ENCODE results near the gene SPINK9. TPM values are rescaled to one million over a fixed set of nuclear protein-coding genes. Genes with fewer than 3 reads are reported as not detected.
"Not testable (repeated sequence)": the region's sequence is repeated elsewhere in the genome, so short reads cannot be mapped to it uniquely, and the experiment has no call there.

The SPINK9 gene
- not detected for total RNA-seq

- Mint-ChIP-seq H3K36me3 (peaks cover 7% of the 10 kb centered on the region), H3K4me1 (no peaks in the 10 kb centered on the region), H3K27ac (no peak within 1 kb of the TSS), H3K4me3 (no peak within 1 kb of the TSS), H3K9me3 (peaks cover 6% of the 10 kb centered on the region), H3K27me3 (peaks cover 5% of the 10 kb centered on the region)
- DNase-seq, result no peak
Measured at GRCh38 chr5:148335259-148335658, at the start of gene SPINK9. Gene SPINK9, plus strand, starts transcription at chr5:148335559. Its CDS starts 55 bp downstream, at chr5:148335614.

- Mint-ChIP-seq H3K4me3 (no peak overlapping the region), H3K27ac (no peak overlapping the region), H3K27me3 (no peaks in the 10 kb centered on the region), H3K9me3 (no peaks in the 10 kb centered on the region), H3K4me1 (no peaks in the 10 kb centered on the region), H3K36me3 (no peaks in the 10 kb centered on the region)
- no peak for DNase-seq
Measured at GRCh38 chr5:148290271-148291195, 44.8 kb upstream of the SPINK9 start.

GRCh38 chr5:148297731-148298130 lies 37.6 kb upstream of the SPINK9 start:
- H3K4me3 Mint-ChIP-seq, result no peak overlapping the region
- H3K9me3 Mint-ChIP-seq, result no peaks in the 10 kb centered on the region
- no peaks in the 10 kb centered on the region for H3K27me3 Mint-ChIP-seq
- no peaks in the 10 kb centered on the region for H3K4me1 Mint-ChIP-seq
- no peak for DNase-seq
- H3K36me3 Mint-ChIP-seq, result no peaks in the 10 kb centered on the region
- H3K27ac Mint-ChIP-seq, result no peak overlapping the region

- Mint-ChIP-seq H3K9me3 (peaks cover 8% of the 10 kb centered on the region), H3K27ac (no peak overlapping the region), H3K4me1 (no peaks in the 10 kb centered on the region), H3K4me3 (no peak overlapping the region), H3K27me3 (no peaks in the 10 kb centered on the region), H3K36me3 (peaks cover 2% of the 10 kb centered on the region)
- no peak for DNase-seq
Measured at GRCh38 chr5:148306446-148306845, 28.9 kb upstream of the SPINK9 start.

GRCh38 chr5:148309019-148309418 lies 26.3 kb upstream of the SPINK9 start:
- Mint-ChIP-seq H3K36me3 (peaks cover 2% of the 10 kb centered on the region), H3K4me1 (no peaks in the 10 kb centered on the region), H3K27ac (no peak overlapping the region), H3K27me3 (no peaks in the 10 kb centered on the region), H3K4me3 (no peak overlapping the region), H3K9me3 (peaks cover 8% of the 10 kb centered on the region)
- DNase-seq, result no peak

GRCh38 chr5:148309746-148310145 lies 25.6 kb upstream of the SPINK9 start:
- H3K4me1 Mint-ChIP-seq, result no peaks in the 10 kb centered on the region
- H3K27me3 Mint-ChIP-seq, result no peaks in the 10 kb centered on the region
- H3K27ac Mint-ChIP-seq, result no peak overlapping the region
- peaks cover 2% of the 10 kb centered on the region for H3K36me3 Mint-ChIP-seq
- no peak overlapping the region for H3K4me3 Mint-ChIP-seq
- no peak for DNase-seq
- H3K9me3 Mint-ChIP-seq, result peaks cover 8% of the 10 kb centered on the region

GRCh38 chr5:148311484-148311883 lies 23.9 kb upstream of the SPINK9 start:
- H3K27me3 Mint-ChIP-seq, result no peaks in the 10 kb centered on the region
- no peak overlapping the region for H3K27ac Mint-ChIP-seq
- H3K36me3 Mint-ChIP-seq, result peaks cover 2% of the 10 kb centered on the region
- H3K4me1 Mint-ChIP-seq, result no peaks in the 10 kb centered on the region
- H3K9me3 Mint-ChIP-seq, result peaks cover 8% of the 10 kb centered on the region
- H3K4me3 Mint-ChIP-seq, result no peak overlapping the region
- no peak for DNase-seq

GRCh38 chr5:148312153-148312552 lies 23.2 kb upstream of the SPINK9 start, which contains the start of gene SPINK7:
Gene SPINK7, plus strand, starts transcription at chr5:148312423. Its CDS starts 61 bp downstream, at chr5:148312484.
- Mint-ChIP-seq H3K27ac (no peak within 1 kb of the TSS), H3K4me1 (no peaks in the 10 kb centered on the region), H3K27me3 (no peaks in the 10 kb centered on the region), H3K36me3 (peaks cover 2% of the 10 kb centered on the region), H3K4me3 (no peak within 1 kb of the TSS), H3K9me3 (peaks cover 8% of the 10 kb centered on the region)
- no peak for DNase-seq

- Mint-ChIP-seq H3K4me1 (no peaks in the 10 kb centered on the region), H3K9me3 (peaks cover under 1% of the 10 kb centered on the region)
Measured at GRCh38 chr5:148314187-148314586, 21.2 kb upstream of the SPINK9 start.

GRCh38 chr5:148314731-148315130 lies 20.6 kb upstream of the SPINK9 start:
- Mint-ChIP-seq H3K27me3 (no peaks in the 10 kb centered on the region), H3K4me3 (no peak overlapping the region), H3K36me3 (no peaks in the 10 kb centered on the region), H3K9me3 (no peaks in the 10 kb centered on the region), H3K27ac (no peak overlapping the region), H3K4me1 (peaks cover under 1% of the 10 kb centered on the region)
- DNase-seq, result no peak

More at GRCh38 chr5:148314187-148314586, 21.2 kb upstream of the SPINK9 start:
- H3K4me3 Mint-ChIP-seq, result no peak overlapping the region
- DNase-seq, result no peak
- no peaks in the 10 kb centered on the region for H3K27me3 Mint-ChIP-seq
- no peaks in the 10 kb centered on the region for H3K36me3 Mint-ChIP-seq
- H3K27ac Mint-ChIP-seq, result no peak overlapping the region

GRCh38 chr5:148320011-148320963 lies 15.1 kb upstream of the SPINK9 start:
- H3K27me3 Mint-ChIP-seq, H3K36me3 Mint-ChIP-seq, H3K9me3 Mint-ChIP-seq, H3K27ac Mint-ChIP-seq, H3K4me1 Mint-ChIP-seq: not testable (repeated sequence)
- peak; percentile 4 for DNase-seq
- peak overlapping the region; percentile 80 for H3K4me3 Mint-ChIP-seq

GRCh38 chr5:148333262-148333849 lies 2.0 kb upstream of the SPINK9 start:
- H3K4me1 Mint-ChIP-seq, result no peaks in the 10 kb centered on the region
- no peak overlapping the region for H3K4me3 Mint-ChIP-seq
- no peak overlapping the region for H3K27ac Mint-ChIP-seq
- DNase-seq, result no peak
- H3K9me3 Mint-ChIP-seq, result peaks cover 8% of the 10 kb centered on the region
- H3K27me3 Mint-ChIP-seq, result peaks cover 5% of the 10 kb centered on the region
- peaks cover 14% of the 10 kb centered on the region for H3K36me3 Mint-ChIP-seq

GRCh38 chr5:148336704-148337435 lies 1.5 kb downstream of the SPINK9 start:
- no peak for DNase-seq
- Mint-ChIP-seq H3K27me3 (no peaks in the 10 kb centered on the region), H3K36me3 (no peaks in the 10 kb centered on the region)

GRCh38 chr5:148342371-148343045 lies 7.1 kb downstream of the SPINK9 start:
- no peaks in the 10 kb centered on the region for H3K9me3 Mint-ChIP-seq
- no peak for DNase-seq
- no peak overlapping the region for H3K27ac Mint-ChIP-seq
- H3K36me3 Mint-ChIP-seq, result no peaks in the 10 kb centered on the region
- no peak overlapping the region for H3K4me3 Mint-ChIP-seq
- H3K27me3 Mint-ChIP-seq, result no peaks in the 10 kb centered on the region
- no peaks in the 10 kb centered on the region for H3K4me1 Mint-ChIP-seq

More at GRCh38 chr5:148336704-148337435, 1.5 kb downstream of the SPINK9 start:
- Mint-ChIP-seq H3K9me3 (no peaks in the 10 kb centered on the region), H3K4me3 (no peak overlapping the region), H3K27ac (no peak overlapping the region), H3K4me1 (no peaks in the 10 kb centered on the region)

All from activated naive CD8-positive, alpha-beta T cell treated with anti-CD3 and anti-CD28 coated beads for 36 hours (primary cell).